Neural progenitor cell (in vitro differentiated cells): ENCODE measurements around the gene KLHL26.
A peak's percentile ranks its signal among the peaks of the same experiment; 100 is the strongest.

Experiments used
- CTCF ChIP-seq: fragments of 200-600 bp; sonication (generic); IDR thresholded peaks from 2 replicates; pipeline ENCODE4 v1.5.1; 2017; ENCODE audit warnings: antibody characterized with exemption, mild to moderate bottlenecking
- EZH2phosphoT487 ChIP-seq: fragments of 200-600 bp; sonication (generic); IDR thresholded peaks from 2 replicates; pipeline ENCODE4 v1.6.1; 2017; ENCODE audit warnings: antibody characterized with exemption

GRCh38 chr19:18607226-18608101 lies 29.4 kb upstream of the KLHL26 start:
- TF ChIP-seq CTCF = no peak
- peak; percentile 98 for TF ChIP-seq EZH2phosphoT487
